EL (cell line): ENCODE measurements around the gene FTCD.
A peak's percentile ranks its signal among the peaks of the same experiment; 100 is the strongest.

ENCODE experiments used
- DNase-seq: peaks from one replicate; pipeline ENCODE4 v3.0.0-alpha.2; 2016

FTCD gene

GRCh38 chr21:46121286-46122221 lies 33.8 kb downstream of the FTCD start:
- DNase-seq, result no peak

GRCh38 chr21:46120301-46121285 lies 34.8 kb downstream of the FTCD start:
- no peak for DNase-seq

GRCh38 chr21:46119637-46120271 lies 35.6 kb downstream of the FTCD start:
- DNase-seq, result no peak

GRCh38 chr21:46119144-46119636 lies 36.2 kb downstream of the FTCD start:
- DNase-seq, result no peak

GRCh38 chr21:46118316-46119143 lies 36.8 kb downstream of the FTCD start:
- no peak for DNase-seq

- no peak for DNase-seq
Measured at GRCh38 chr21:46117586-46118315, 37.6 kb downstream of the FTCD start.

GRCh38 chr21:46116776-46117585 lies 38.4 kb downstream of the FTCD start:
- peak; percentile 80 for DNase-seq

GRCh38 chr21:46116189-46116775 lies 39.1 kb downstream of the FTCD start:
- DNase-seq, result no peak

- no peak for DNase-seq
Measured at GRCh38 chr21:46115441-46116188, 39.8 kb downstream of the FTCD start.

- DNase-seq, result no peak
Measured at GRCh38 chr21:46114963-46115362, 40.4 kb downstream of the FTCD start.

GRCh38 chr21:46113497-46114176 lies 41.7 kb downstream of the FTCD start:
- DNase-seq, result no peak

- DNase-seq, result no peak
Measured at GRCh38 chr21:46112725-46113215, 42.6 kb downstream of the FTCD start.

- DNase-seq, result no peak
Measured at GRCh38 chr21:46111857-46112724, 43.3 kb downstream of the FTCD start.

- no peak for DNase-seq
Measured at GRCh38 chr21:46111193-46111571, 44.2 kb downstream of the FTCD start.

GRCh38 chr21:46110499-46111192 lies 44.7 kb downstream of the FTCD start:
- DNase-seq, result no peak
